Measurements from ENCODE around the gene TRA2B.

TRA2B gene

DNA sequence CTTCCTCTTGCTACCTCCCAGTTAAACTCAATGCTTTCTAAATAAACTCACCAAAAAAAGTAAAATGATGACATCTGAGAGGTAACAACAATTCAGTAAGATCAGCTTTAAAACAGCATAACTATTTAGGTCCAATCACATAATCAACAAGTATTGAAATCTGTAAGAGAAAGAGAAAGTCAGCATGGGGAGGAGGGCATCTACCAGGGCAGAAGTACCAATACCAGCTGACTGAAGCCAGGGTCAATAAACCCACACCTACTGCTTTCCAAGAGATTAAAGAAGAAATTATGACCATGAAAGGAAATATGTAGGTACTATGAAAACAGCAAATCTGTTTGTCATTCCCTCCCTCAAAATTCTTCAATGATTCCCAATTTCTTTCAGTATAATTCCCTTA is 70.8 kb downstream of the TRA2B start:
- H3K4me1 ChIP-seq (ENCODE audit: control insufficient read depth, insufficient read depth, low read length), result 0 out of 2 replicates have a peak, but pooled peaks cover 4% of the 10 kb centered on the region
- no peaks in the 10 kb centered on the region for H3K27me3 ChIP-seq (ENCODE audit: control insufficient read depth, insufficient read depth, low read length)

DNA sequence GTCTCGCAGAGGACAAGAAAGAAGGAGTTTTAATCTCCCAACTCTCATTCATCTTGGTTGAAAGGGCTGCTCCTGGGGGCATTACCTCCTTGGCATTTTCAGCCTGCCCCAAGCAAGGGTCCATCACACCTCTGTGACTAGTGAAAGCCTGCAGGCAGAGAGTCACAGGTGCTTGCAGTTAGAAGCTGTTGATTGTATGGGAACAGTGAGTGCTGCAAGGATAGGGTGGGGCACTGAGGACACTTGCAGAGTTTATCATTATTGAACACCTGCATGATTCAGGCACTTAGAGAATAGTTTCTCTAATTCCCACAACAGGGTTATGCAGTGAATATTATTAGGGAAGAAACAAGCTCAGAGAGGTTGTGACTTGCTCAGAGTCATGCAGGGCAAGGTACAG is 71.3 kb downstream of the TRA2B start:
- H3K36me3 ChIP-seq (ENCODE audit: control insufficient read depth, insufficient read depth, low read length), result no peaks in the 10 kb centered on the region
- no peaks in the 10 kb centered on the region for H3K9me3 ChIP-seq (ENCODE audit: control insufficient read depth, insufficient read depth, low read length)
- no peak overlapping the region for H3K4me3 ChIP-seq (ENCODE audit: low read depth, low read length)
- H3K9ac ChIP-seq (ENCODE audit: low read depth, low read length), result no peak overlapping the region
- no peak overlapping the region for H3K27ac ChIP-seq (ENCODE audit: low read depth, low read length)
- H3K4me1 ChIP-seq (ENCODE audit: control insufficient read depth, insufficient read depth, low read length), result 0 out of 2 replicates have a peak, but pooled peaks cover 4% of the 10 kb centered on the region
- H3K27me3 ChIP-seq (ENCODE audit: control insufficient read depth, insufficient read depth, low read length), result no peaks in the 10 kb centered on the region

More for the DNA sequence above, 70.8 kb downstream of the TRA2B start:
- Histone ChIP-seq H3K36me3 (ENCODE audit: control insufficient read depth, insufficient read depth, low read length) (no peaks in the 10 kb centered on the region), H3K27ac (ENCODE audit: low read depth, low read length) (no peak overlapping the region), H3K9ac (ENCODE audit: low read depth, low read length) (no peak overlapping the region), H3K9me3 (ENCODE audit: control insufficient read depth, insufficient read depth, low read length) (no peaks in the 10 kb centered on the region), H3K4me3 (ENCODE audit: low read depth, low read length) (no peak overlapping the region)
